Activated T-helper 1 cell treated with anti-CD3 and anti-CD28 coated beads, Interleukin-2, amount 50 U/mL, for 16 hours (primary cell): ENCODE measurements around the gene OSBPL3.
"Not testable (repeated sequence)": the region's sequence is repeated elsewhere in the genome, so short reads cannot be mapped to it uniquely, and the experiment has no call there.

Experiments used
- DNase-seq, 2 donors: peaks; one replicate each; pipeline ENCODE4 v3.0.0-alpha.2; 2020; ENCODE audit warnings: low read depth in 1 of 2, low spot score in 1 of 2

OSBPL3 gene

GRCh38 chr7:24800073-24800472, 179.9 kb downstream of the OSBPL3 start:
- no peak for DNase-seq

DNA sequence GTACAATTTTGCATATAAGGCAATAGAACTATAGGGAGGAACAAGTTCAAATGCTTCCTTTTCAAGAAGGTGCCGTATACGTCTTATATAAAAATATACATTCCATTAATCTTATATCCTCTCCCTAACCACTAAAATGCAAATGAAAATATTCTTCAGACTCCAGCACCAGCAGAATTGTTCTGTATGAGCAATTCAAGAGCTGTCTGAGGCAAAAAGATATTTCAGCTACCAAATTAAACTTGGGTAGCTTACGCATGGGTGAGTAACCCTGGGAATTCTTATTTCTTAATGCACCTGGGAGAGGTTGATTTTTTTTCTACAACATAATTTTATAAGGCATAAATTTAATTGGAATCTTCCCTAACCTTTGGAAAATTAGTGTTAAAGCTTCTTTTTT, 180.5 kb downstream of the OSBPL3 start:
- DNase-seq = no peak

DNA sequence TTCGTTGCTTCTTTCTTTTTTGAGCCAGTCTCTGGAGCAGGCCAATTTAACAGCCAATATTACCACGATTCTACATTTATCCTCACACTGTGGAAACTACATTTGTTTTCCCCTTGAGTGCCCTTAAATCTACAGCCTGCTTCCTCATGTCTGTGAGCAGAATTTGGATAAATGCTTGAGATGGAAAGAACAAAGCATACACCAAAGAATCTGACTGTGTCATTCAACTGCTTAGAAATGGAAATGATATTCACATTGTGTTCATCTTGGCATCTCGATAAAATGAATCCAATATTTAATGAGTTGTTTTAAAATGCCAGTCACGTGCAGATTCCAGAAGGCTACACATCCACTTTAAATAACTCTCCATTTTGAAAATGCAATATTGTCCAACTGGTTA, 181.7 kb downstream of the OSBPL3 start:
- no peak for DNase-seq

DNA sequence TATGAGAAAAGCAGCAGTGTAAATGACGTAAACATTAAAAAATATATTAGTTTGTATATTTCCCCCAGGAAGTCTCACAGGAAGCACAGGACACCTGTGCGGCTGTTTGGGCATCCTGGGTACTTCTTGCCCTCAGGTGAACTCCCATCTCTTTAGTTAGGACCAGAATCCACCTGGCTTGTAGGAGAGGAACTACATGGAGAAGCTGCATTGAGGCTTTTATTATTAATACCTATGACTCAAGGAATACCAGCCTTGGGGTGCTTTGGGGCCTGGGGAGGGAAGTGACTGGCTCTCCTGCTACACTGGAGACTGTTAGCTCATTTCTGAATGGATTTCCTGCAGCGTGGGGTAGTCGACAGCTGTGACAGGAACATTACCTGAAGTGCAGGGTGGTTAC, 182.7 kb downstream of the OSBPL3 start:
- no peak for DNase-seq

- no peak for DNase-seq
These were observed 184.6 kb downstream of the OSBPL3 start for GRCh38 chr7:24795407-24795767.

- DNase-seq = not testable (repeated sequence)
These were observed 185.1 kb downstream of the OSBPL3 start for GRCh38 chr7:24794751-24795406.

DNA sequence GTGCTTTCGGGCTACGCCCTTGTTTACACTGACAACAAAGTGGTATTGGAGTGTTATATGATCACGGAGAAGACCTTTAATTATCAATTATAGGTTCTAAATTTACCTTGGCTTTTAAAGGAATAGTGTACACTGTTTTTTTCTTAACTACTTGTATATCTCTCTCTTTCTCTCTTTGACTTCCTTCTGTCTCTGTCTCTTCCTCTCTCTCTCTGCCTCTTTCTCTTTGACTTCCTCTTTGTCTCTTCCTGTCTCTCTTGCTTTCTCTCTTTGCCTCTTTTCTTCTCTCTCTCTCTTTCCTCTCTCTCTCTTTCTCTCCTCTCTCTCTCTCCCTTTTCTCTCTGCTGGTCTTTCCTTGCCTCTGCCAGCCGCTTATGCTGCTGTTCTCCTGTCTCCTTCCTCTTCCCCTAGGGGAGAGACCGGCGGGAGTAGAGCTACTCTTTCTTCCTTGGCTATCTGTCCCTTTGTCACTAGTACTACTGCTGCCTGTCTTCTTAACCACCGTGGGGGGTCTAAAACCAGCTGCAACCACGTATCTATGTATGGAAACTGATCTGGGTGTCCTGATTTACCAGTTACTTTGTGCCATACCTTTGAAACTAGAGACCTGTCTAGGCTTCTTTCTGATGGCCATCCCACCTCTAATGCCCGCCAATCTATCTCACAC, 185.9 kb downstream of the OSBPL3 start:
- DNase-seq = no peak

DNA sequence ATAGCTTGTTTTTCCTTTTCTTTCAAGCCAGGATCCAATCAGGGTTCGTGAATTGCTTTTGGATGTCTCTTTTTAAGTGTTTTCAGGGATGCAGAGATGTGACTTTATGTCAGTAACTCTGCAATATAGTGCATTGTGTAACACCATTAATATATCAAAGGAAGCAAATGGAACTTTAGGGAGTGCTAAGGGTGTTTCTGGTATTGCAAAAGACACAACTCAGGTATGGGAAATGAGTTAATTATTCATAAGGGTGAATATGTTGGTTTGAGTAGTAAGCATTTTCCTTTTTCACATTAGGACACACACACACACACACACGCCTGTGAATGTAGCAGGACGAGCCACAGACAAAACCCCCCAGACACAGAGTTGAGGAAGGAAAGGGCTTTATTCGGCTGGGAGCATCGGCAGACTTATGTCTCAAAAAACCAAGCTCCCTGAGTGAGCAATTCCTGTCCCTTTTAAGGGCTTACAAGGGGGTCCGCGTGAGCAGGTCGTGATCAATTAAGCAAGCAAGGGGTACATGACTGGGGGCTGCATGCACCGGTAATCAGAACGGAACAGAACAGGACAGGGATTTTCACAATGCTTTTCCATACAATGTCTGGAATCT, 190.9 kb downstream of the OSBPL3 start:
- DNase-seq = no peak

GRCh38 chr7:24788075-24788474, 191.9 kb downstream of the OSBPL3 start:
- no peak for DNase-seq

DNA sequence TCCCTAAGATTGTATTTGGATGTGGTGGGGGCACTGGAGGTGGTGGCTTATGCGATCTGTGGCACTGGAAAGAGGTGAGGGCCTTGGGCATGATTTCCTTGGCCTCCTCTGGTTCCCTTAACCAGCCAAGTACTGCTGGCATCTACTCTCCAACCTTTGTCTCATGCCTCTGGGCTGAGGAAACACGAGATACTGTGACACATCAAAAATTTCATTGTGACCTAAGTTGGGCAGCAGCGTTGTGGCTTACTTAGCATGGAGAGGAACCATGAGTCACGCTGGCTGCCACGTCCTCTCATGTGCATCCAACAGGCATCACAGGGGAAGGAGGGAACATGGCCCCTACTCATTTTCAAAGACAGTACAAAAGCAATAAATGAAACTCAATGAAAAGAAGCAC, 193.0 kb downstream of the OSBPL3 start:
- no peak for DNase-seq

- DNase-seq = no peak
These were observed 193.7 kb downstream of the OSBPL3 start for GRCh38 chr7:24786306-24786705.

- DNase-seq = no peak
These were observed 195.7 kb downstream of the OSBPL3 start for GRCh38 chr7:24784277-24784676.

DNA sequence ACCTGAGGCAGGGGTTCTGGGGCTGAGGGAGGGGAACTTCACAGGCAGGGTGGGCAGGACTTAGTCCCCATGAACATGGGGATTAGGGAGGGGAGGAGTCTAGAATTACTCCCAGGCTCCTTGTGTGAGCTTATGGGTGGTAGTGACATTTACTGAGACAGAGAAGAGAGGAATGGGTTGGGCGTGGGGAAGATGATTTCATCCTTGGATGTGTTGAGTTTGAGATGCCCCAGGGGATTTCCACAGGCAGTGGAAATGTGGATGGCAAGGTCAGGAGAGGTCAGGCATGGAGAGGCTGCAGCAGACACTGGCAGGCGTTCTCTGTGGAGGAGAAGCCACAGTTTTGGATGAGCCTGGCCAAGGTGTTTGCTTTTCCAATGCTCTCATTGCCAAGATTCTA, 196.3 kb downstream of the OSBPL3 start:
- DNase-seq = no peak

GRCh38 chr7:24781106-24781505, 198.9 kb downstream of the OSBPL3 start:
- DNase-seq = no peak

DNA sequence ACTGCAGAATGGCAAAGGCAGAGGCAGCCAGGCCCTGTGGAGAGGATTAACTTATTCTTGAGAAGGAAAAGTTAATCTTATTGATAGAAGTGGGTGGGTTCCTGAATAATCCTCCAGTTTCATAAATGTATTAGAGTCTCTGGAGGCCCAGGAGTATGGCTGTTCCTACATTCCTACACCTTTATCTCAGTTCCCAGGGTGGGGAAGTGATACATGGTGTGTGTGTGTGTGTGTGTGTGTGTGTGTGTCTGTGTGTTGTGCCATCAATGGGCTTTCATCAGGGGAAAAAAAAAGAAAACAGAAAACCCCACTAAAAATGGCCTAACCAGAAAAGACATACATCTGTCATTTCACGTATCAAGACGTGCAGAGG, 200.7 kb downstream of the OSBPL3 start:
- no peak for DNase-seq

DNA sequence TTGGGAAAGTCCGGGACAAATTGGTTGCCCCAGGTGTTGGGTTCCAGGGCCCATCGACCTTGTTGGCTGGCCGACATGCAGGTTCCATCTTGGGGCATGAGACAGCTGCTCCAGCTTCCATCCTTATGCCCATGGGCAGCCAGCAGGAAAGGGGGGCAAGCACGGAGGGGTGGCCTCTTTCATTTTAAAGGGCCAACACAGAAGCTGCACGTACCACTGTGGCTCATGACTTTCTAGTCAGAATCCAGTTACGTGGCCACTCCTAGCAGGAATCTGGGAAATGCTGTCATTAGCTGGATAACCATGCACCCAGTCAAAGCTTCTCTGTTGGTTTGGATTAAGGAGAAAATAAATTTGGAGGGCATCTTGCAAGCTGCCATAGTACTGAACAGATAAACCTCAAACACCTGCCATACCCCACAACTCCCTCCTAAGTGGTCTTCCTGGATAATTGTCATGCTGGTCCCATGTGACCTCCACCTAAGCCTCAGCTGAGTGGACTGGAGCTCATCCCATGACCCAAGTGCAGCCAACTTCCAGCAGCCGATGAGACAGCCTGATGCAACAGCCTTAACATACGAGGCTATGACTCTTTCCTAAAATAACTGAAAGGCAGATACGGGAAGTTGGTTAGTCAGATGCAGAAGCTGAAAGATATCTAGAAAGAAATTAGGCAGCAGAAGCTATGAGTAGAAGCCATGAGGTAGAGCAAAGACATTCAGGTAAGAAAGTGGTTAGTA, 201.3 kb downstream of the OSBPL3 start:
- DNase-seq = no peak

- DNase-seq = no peak
These were observed 202.2 kb downstream of the OSBPL3 start for GRCh38 chr7:24777806-24778205.

- DNase-seq = no peak
These were observed 206.3 kb downstream of the OSBPL3 start for GRCh38 chr7:24773646-24774045.

- DNase-seq = no peak
These were observed 210.1 kb downstream of the OSBPL3 start for GRCh38 chr7:24769851-24770250.

DNA sequence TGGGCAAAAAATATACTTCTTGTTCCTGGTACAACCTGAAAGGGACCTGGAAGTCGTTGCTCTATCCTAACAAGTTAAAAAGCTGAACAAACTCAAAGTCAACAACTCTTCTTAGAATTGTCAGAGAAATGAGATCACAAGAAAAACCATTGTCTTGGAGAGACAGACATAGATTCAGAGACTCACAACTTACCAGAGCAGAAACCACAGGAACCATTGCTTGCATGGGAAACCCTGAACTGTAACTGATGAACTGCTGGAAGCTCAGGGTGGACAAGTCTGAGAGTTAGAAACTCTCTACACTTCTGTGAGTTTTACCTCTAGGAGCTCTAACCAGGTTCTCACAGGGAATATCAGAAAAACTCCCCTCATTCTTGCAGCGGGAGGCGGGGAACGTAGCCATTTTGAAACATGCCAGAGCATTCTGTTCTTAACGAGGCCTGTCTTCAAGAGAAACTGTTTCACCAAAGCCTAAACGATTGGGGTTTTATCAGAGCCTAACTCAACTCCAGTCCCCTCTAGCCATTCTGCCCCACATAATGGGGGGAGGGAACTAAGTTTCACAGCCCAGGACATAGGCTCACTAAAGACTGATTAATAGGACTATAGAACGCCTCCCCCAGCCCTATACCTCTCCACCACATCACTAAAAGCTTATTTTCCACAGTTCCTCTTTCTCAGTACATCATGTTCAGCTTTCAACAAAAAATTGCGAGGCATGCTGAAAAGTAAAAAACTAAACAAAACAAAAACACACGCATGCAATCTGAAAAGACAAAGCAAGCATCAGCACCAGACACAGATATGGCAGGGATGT, 210.8 kb downstream of the OSBPL3 start:
- no peak for DNase-seq

- no peak for DNase-seq
These were observed 212.0 kb downstream of the OSBPL3 start for GRCh38 chr7:24767878-24768569.
